Omental fat pad (tissue), 4 donors: ENCODE measurements around the gene UGT1A3. TPM values are rescaled to one million over a fixed set of nuclear protein-coding genes. Genes with fewer than 3 reads are reported as not detected.

Experiments used
- ATAC-seq: fragments of 150-250 bp; one replicate; pipeline ENCODE4 v1.9.1; 2016; ENCODE audit warnings: mild to moderate bottlenecking, moderate library complexity; ENCODE audit not compliant: low FRiP score
- DNase-seq: peaks from one replicate; pipeline ENCODE4 v3.0.0-alpha.2; 2019; ENCODE audit warnings: low spot score
- CTCF ChIP-seq, 3 donors: fragments of 450-650 bp; IDR thresholded peaks; one replicate each; pipeline ENCODE4 v1.5.1; 2016 to 2017; ENCODE audit warnings: antibody characterized with exemption in 3 of 3, mild to moderate bottlenecking in 3 of 3, moderate library complexity in 2 of 3
- total RNA-seq, 4 donors: library from RNA; depleted of rRNA; stranded (reverse); fragments of >200 nt; gene quantifications; one replicate each; pipeline ENCODE4 v1.1.0, GENCODE V29; 2016

UGT1A3 gene
- total RNA-seq, 4 donors from 2014 or later, result not detected

GRCh38 chr2:233801357-233802131 is 72.7 kb downstream of the UGT1A3 start:
- ATAC-seq, result no peak
- no peak for TF ChIP-seq CTCF (IDR thresholded peaks at IDR 0.05)
- DNase-seq, result no peak

DNA sequence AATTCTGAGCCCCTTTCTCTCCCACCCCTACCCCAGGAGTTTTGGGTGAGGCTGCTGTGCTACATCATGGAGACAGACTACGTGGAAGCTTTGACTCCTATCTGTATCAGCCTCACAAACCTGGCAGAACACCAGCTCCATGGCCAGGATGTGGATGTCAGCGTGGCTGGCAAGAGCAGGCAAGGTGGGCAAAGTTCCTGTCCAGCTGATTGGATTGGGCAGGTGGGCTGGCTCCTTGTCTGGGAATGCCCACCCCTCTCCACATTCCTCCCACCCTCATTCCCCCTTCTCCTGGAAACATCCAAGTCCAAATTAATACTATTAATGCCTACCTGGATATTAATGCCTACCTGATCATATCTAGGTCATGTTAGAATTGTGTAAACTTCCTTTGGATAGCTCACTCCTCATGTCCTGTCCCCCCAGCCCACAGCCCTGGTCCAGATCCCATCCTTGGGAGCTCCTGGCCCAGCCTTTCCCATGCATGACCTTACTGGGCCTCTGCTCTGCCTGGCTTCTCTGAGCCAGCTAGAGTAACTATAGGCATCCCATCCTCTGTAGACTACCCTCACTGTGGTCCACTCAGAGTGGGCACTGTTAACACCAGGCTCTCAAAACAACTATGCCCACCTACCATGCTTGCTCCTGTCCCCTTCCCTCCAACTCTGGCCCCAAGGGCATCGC is 73.4 kb downstream of the UGT1A3 start:
- no peak for ATAC-seq
- DNase-seq, result no peak
- TF ChIP-seq CTCF (IDR thresholded peaks at IDR 0.05), result no peak

GRCh38 chr2:233803292-233803911 is 74.6 kb downstream of the UGT1A3 start:
- DNase-seq (no peak), ATAC-seq (no peak)
- no peak for TF ChIP-seq CTCF (IDR thresholded peaks at IDR 0.05)

DNA sequence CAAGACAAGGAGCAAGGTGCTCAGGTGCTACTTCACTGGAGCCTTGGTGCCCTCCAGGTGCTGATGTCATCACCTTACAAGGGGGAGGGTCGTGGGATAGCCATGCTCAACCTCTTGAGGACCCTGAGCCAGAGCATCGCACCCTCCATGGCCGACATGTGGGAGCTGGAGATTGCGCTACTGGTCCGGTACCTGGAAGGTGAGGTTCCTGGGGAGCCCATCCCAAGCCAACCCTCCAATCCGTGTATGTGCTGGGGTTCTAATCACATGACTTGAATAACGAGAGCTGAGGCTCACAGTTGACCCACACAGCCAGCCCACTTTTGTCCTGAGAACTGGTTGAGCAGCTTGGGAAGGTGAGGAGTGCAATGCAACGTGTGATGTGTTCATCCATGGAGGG is 75.2 kb downstream of the UGT1A3 start:
- ATAC-seq (no peak), DNase-seq (no peak)
- TF ChIP-seq CTCF (IDR thresholded peaks at IDR 0.05), result no peak

DNA sequence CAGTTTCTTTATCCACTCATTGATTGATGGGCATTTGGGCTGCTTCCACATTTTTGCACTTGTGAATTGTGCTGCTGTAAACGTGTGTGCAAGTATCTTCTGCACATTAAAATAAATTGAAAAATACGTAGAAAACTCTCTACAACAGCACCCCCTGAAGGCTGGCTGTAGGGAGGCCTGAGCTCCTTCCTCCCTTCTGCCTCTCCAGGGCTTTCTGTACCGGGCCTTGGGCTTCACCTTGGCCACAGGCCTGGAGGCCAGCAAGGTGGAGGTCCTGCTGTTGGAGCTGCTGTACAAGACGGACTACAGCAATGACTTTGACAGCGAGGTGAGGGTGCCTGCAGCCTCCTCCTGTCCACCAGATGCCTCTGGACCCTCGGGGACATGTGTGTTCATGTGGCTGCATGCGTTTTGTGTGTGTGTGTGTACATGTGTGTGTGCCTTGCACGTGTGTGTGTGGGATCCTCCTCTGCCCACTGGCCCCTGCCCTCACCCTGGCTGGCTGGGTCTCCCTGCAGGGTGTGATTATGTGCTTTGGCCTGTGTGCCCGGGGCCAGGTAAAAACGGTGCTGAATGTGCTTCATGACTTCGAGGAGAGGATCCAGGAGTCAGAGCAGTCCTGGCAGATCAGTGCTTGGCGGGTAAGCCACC is 78.5 kb downstream of the UGT1A3 start:
- no peak for TF ChIP-seq CTCF (IDR thresholded peaks at IDR 0.05)
- ATAC-seq (no peak), DNase-seq (no peak)

GRCh38 chr2:233807966-233808935 is 79.4 kb downstream of the UGT1A3 start:
- no peak for TF ChIP-seq CTCF (IDR thresholded peaks at IDR 0.05)
- no peak for ATAC-seq
- DNase-seq, result no peak
